Fibroblast of villous mesenchyme (primary cell): ENCODE measurements around the gene SLIT3. TPM values are rescaled to one million over a fixed set of nuclear protein-coding genes. Genes with fewer than 3 reads are reported as not detected.

Experiments used
- DNase-seq: peaks from one replicate; pipeline ENCODE4 v3.0.0-alpha.2; 2010; ENCODE audit warnings: low read depth
- H3K4me3 ChIP-seq: 2 replicates; pipeline ENCODE4 v1.5.1; 2011; ENCODE audit warnings: low read depth, mild to moderate bottlenecking, low read length
- total RNA-seq: library from RNA; depleted of rRNA; stranded (reverse); fragments of >200 nt; gene quantifications from 2 replicates; pipeline ENCODE4 v1.2.3, GENCODE V29; 2012
- TF ChIP-seq, protein P1 (sequence below): IDR thresholded peaks from 2 replicates; pipeline ENCODE4 v1.5.1; 2012; ENCODE audit warnings: low read depth, mild to moderate bottlenecking, low read length; ENCODE audit not compliant: insufficient read depth

SLIT3 gene
- total RNA-seq, 1 donor = under 0.01 TPM

GRCh38 chr5:168807287-168807686 lies 493.7 kb downstream of the SLIT3 start:
- DNase-seq = no peak
- TF ChIP-seq, protein P1, sequence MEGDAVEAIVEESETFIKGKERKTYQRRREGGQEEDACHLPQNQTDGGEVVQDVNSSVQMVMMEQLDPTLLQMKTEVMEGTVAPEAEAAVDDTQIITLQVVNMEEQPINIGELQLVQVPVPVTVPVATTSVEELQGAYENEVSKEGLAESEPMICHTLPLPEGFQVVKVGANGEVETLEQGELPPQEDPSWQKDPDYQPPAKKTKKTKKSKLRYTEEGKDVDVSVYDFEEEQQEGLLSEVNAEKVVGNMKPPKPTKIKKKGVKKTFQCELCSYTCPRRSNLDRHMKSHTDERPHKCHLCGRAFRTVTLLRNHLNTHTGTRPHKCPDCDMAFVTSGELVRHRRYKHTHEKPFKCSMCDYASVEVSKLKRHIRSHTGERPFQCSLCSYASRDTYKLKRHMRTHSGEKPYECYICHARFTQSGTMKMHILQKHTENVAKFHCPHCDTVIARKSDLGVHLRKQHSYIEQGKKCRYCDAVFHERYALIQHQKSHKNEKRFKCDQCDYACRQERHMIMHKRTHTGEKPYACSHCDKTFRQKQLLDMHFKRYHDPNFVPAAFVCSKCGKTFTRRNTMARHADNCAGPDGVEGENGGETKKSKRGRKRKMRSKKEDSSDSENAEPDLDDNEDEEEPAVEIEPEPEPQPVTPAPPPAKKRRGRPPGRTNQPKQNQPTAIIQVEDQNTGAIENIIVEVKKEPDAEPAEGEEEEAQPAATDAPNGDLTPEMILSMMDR = no peak
- H3K4me3 ChIP-seq = no peak overlapping the region

DNA sequence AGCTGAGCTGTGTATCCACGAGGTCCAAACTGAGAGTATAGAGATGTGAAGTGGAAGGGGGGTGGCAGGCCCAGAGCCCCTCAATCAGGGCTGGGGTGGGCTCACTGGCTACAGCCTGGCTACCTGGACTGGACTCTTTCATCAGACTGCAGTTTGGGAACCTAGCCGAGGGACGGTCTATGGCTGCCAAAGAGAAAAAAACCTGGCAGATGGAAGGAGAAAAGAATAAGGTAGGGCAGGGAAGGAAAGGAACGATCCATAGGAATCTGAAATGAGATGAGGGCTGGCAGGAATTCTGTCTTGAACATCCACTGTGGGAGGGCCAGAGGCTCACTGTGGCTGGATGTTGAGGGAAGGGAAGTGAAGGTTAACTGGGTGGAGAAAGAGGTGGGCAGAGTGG lies 497.4 kb downstream of the SLIT3 start:
- DNase-seq = no peak
- no peak overlapping the region for H3K4me3 ChIP-seq
- TF ChIP-seq, protein P1 = no peak

DNA sequence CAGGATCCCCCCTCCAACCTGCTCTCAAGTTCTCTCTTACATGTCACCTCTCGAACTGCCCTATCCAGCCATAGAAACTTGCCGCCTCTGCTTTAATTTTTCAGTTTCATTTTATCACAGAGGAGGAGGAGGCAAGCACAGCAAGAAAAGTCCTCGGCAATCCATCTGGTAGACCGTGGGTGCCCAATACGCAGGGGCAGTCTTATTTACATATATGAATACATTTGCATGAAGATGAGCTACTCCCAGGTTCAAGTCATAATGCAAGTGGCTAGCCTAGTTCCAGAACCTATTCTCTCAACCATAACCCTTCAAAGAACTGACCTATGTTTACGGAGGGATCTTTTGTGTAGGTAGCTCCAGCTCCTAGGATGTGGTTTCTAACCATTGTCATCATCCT lies 498.6 kb downstream of the SLIT3 start:
- TF ChIP-seq, protein P1 = no peak
- no peak for DNase-seq
- no peak overlapping the region for H3K4me3 ChIP-seq

DNA sequence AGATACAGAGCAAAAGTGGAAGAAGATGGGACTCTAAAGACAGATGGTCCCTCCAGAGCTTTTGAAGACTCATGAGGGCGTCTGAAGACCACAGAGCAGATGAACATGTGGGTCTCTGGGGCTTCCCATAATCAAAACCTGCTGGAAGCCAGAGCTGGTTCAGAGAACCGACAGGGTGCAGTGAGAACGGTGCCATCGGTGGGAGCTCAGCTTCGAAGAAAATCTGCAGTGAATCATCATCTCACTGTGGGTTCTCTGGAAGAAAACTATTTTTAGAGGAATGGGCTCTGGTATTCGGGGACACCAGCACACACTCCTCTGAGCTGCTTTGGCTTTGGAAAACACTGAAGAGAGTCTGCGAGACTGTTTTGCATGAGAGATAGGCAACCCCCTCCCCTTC lies 499.4 kb downstream of the SLIT3 start:
- TF ChIP-seq, protein P1 = no peak
- no peak overlapping the region for H3K4me3 ChIP-seq
- DNase-seq = no peak

GRCh38 chr5:168800701-168801100 lies 500.2 kb downstream of the SLIT3 start:
- TF ChIP-seq, protein P1 = no peak
- H3K4me3 ChIP-seq = no peak overlapping the region
- DNase-seq = no peak

- TF ChIP-seq, protein P1 = no peak
- no peak for DNase-seq
- H3K4me3 ChIP-seq = no peak overlapping the region
Observed at GRCh38 chr5:168798065-168799023, 502.6 kb downstream of the SLIT3 start.
